IMR-90 (cell line): ENCODE data around the gene DOCK2. TPM values are rescaled to one million over a fixed set of nuclear protein-coding genes. Genes with fewer than 3 reads are reported as not detected.

Experiments used
- ATAC-seq: fragments of 200-7000 bp; cut with Tn5 transposase; 2 replicates; pipeline ENCODE4 v1.9.1; 2020; ENCODE audit warnings: low read depth, mild to moderate bottlenecking, moderate library complexity
- BruUV-seq: library from RNA; stranded (reverse); fragments of 400-500 nt; replicated peaks from 2 replicates; lab custom pipeline; 2021; lab: Mats Ljungman, UMichigan
- CTCF ChIA-PET: fragments of 300-600 bp; formaldehyde crosslinking; extraction: SDS; loops from one replicate; lab custom pipeline; 2021; ENCODE audit warnings: antibody characterized with exemption; lab: Yijun Ruan, JAX
- POLR2A ChIA-PET: fragments of 300-600 bp; sonication (Branson Sonifier 250); formaldehyde crosslinking; loops from one replicate; lab custom pipeline; 2022; ENCODE audit warnings: antibody characterized with exemption; ENCODE audit not compliant: unreplicated experiment; lab: Charles Lee
- DNase-seq: peaks from one replicate; pipeline ENCODE4 v3.0.0; 2013
- H2AFZ ChIP-seq: replicated peaks from 2 replicates; pipeline ENCODE3; 2013; ENCODE audit warnings: low read length, mild to moderate bottlenecking; ENCODE audit not compliant: poor library complexity
- H2AK5ac ChIP-seq: 2 replicates; pipeline ENCODE4 v1.6.1; 2013; ENCODE audit warnings: low read depth, low read length, inconsistent platforms
- H2AK9ac ChIP-seq: replicated peaks from 2 replicates; pipeline ENCODE3; 2013; ENCODE audit warnings: mild to moderate bottlenecking, low read depth, low read length, moderate library complexity; ENCODE audit not compliant: poor library complexity
- H2BK120ac ChIP-seq: 2 replicates; pipeline ENCODE4 v1.6.1; 2013; ENCODE audit warnings: low read depth, low read length, inconsistent platforms
- H2BK15ac ChIP-seq: 3 replicates; pipeline ENCODE4 v1.6.1; 2013; ENCODE audit warnings: low read depth, low read length, inconsistent platforms
- H2BK20ac ChIP-seq: 2 replicates; pipeline ENCODE4 v1.6.1; 2013; ENCODE audit warnings: low read depth, mild to moderate bottlenecking, inconsistent platforms, low read length, moderate library complexity
- H2BK5ac ChIP-seq: 2 replicates; pipeline ENCODE4 v1.6.1; 2013; ENCODE audit warnings: mild to moderate bottlenecking, low read depth, low read length, inconsistent platforms; ENCODE audit not compliant: poor library complexity, severe bottlenecking
- H3K14ac ChIP-seq: replicated peaks from 2 replicates; pipeline ENCODE4 v1.6.1; 2013; ENCODE audit warnings: low read depth, low read length, inconsistent platforms
- H3K18ac ChIP-seq: 2 replicates; pipeline ENCODE4 v1.6.1; 2013; ENCODE audit warnings: low read depth, low read length, control low read depth
- H3K23ac ChIP-seq: 2 replicates; pipeline ENCODE4 v1.6.1; 2013; ENCODE audit warnings: low read depth, low read length, inconsistent platforms
- H3K27ac ChIP-seq: 2 replicates; pipeline ENCODE4 v1.5.1; 2013; ENCODE audit warnings: mild to moderate bottlenecking, control low read depth, low read length; ENCODE audit not compliant: insufficient read depth
- H3K27me3 ChIP-seq: 2 replicates; pipeline ENCODE4 v1.6.1; 2013; ENCODE audit warnings: low read length; ENCODE audit not compliant: control insufficient read depth, insufficient read depth
- H3K36me3 ChIP-seq: 2 replicates; pipeline ENCODE4 v1.6.1; 2013; ENCODE audit warnings: low read length, mixed read lengths; ENCODE audit not compliant: control insufficient read depth, insufficient read depth
- H3K4ac ChIP-seq: 2 replicates; pipeline ENCODE4 v1.6.1; 2013; ENCODE audit warnings: low read depth, low read length, inconsistent platforms
- H3K4me1 ChIP-seq: 2 replicates; pipeline ENCODE4 v1.6.1; 2013; ENCODE audit warnings: low read length, mixed read lengths; ENCODE audit not compliant: control insufficient read depth, insufficient read depth
- H3K4me2 ChIP-seq: 2 replicates; pipeline ENCODE4 v1.6.1; 2013; ENCODE audit warnings: low read depth, mild to moderate bottlenecking, control low read depth, low read length, moderate library complexity
- H3K4me3 ChIP-seq: 2 replicates; pipeline ENCODE4 v1.5.1; 2013; ENCODE audit warnings: low read depth, mild to moderate bottlenecking, control low read depth, low read length, moderate library complexity; ENCODE audit not compliant: insufficient read depth
- H3K56ac ChIP-seq: 2 replicates; pipeline ENCODE4 v1.6.1; 2013; ENCODE audit warnings: low read length, inconsistent platforms; ENCODE audit not compliant: insufficient read depth; ENCODE audit errors: extremely low read depth
- H3K79me1 ChIP-seq, 2 experiments: 2 replicates each; pipeline ENCODE4 v1.6.1; 2013; ENCODE audit warnings: low read length in 2 of 2, inconsistent platforms in 1 of 2, low read depth in 1 of 2
- H3K9ac ChIP-seq: 2 replicates; pipeline ENCODE4 v1.6.1; 2013; ENCODE audit warnings: low read depth, low read length, control low read depth
- H3K9me1 ChIP-seq: 2 replicates; pipeline ENCODE4 v1.6.1; 2013; ENCODE audit warnings: low read length, inconsistent platforms; ENCODE audit not compliant: insufficient read depth
- H3K9me3 ChIP-seq: 2 replicates; pipeline ENCODE4 v1.6.1; 2013; ENCODE audit warnings: low read length; ENCODE audit not compliant: control insufficient read depth, insufficient read depth
- H4K20me1 ChIP-seq: 2 replicates; pipeline ENCODE4 v1.6.1; 2013; ENCODE audit warnings: low read length, inconsistent platforms; ENCODE audit not compliant: insufficient read depth
- H4K5ac ChIP-seq: 2 replicates; pipeline ENCODE4 v1.6.1; 2013; ENCODE audit warnings: mild to moderate bottlenecking, low read depth, low read length, control low read depth
- H4K8ac ChIP-seq, 2 experiments: 2 replicates each; pipeline ENCODE4 v1.6.1; 2013; ENCODE audit warnings: low read depth in 2 of 2, low read length in 2 of 2, control low read depth in 1 of 2, inconsistent platforms in 1 of 2
- H4K91ac ChIP-seq: 2 replicates; pipeline ENCODE4 v1.6.1; 2013; ENCODE audit warnings: low read depth, low read length, inconsistent platforms; ENCODE audit not compliant: insufficient read depth
- FOS ChIP-seq: fragments of 150-350 bp; IDR thresholded peaks from 2 replicates; pipeline ENCODE4 v1.6.1; 2016; ENCODE audit warnings: low read depth, low read length
- MAFK ChIP-seq: IDR thresholded peaks from 2 replicates; pipeline ENCODE4 v1.6.1; 2012; ENCODE audit warnings: low read depth, low read length, improper control_type of control experiment
- MXI1 ChIP-seq: IDR thresholded peaks from 2 replicates; pipeline ENCODE4 v1.6.1; 2012; ENCODE audit warnings: low read depth, mild to moderate bottlenecking, low read length, moderate library complexity, borderline replicate concordance
- POLR2A ChIP-seq: IDR thresholded peaks from 2 replicates; pipeline ENCODE4 v1.6.1; 2012; ENCODE audit warnings: mild to moderate bottlenecking, low read depth, low read length
- RAD21 ChIP-seq: IDR thresholded peaks from 2 replicates; pipeline ENCODE4 v1.6.1; 2012; ENCODE audit warnings: low read length, improper control_type of control experiment
- RCOR1 ChIP-seq: IDR thresholded peaks from 2 replicates; pipeline ENCODE4 v1.6.1; 2012; ENCODE audit warnings: mild to moderate bottlenecking, low read length, improper control_type of control experiment; ENCODE audit not compliant: insufficient replicate concordance
- RFX5 ChIP-seq: IDR thresholded peaks from 2 replicates; pipeline ENCODE4 v1.8.0; 2012; ENCODE audit warnings: low read depth, mild to moderate bottlenecking, low read length, moderate library complexity
- WGBS, 2 experiments: methylation state at CpG; one replicate each; pipeline versions ENCODE4 v1.1.5 to v1.1.7; 2013; ENCODE audit warnings: missing lambda C conversion rate in 2 of 2; ENCODE audit not compliant: insufficient read length in 1 of 2; ENCODE audit errors: extremely low coverage in 2 of 2; 5-methylcytosine and 5-hydroxymethylcytosine counted together
- dilution Hi-C: fragments of 300-500 bp; cut with HindIII; formaldehyde crosslinking; loops from one replicate; pipeline ENCODE4 v1.14.3; 2018; ENCODE audit warnings: low sequenced_read_pairs; ENCODE audit not compliant: unreplicated experiment
- in situ Hi-C: fragments of 300-500 bp; cut with MboI; formaldehyde crosslinking; loops from 3 replicates; pipeline ENCODE4 v1.14.3; 2019; ENCODE audit warnings: low sequenced_read_pairs, inconsistent platforms, mixed read lengths
- intact Hi-C: fragments of 100-400 bp; cut with micrococcal nuclease; formaldehyde crosslinking; loops from 2 replicates; pipeline ENCODE4 v1.10.0; 2022
- polyA plus RNA-seq, 3 experiments: library from polyadenylated mRNA; depleted of rRNA; stranded (reverse); fragments of >200 nt; gene quantifications; 2 replicates each; pipeline ENCODE4 v1.2.3, GENCODE V29; 2012; ENCODE audit warnings: low replicate concordance in 1 of 3
- total RNA-seq: library from RNA; depleted of rRNA; stranded (reverse); fragments of >200 nt; gene quantifications from 2 replicates; pipeline ENCODE4 v1.2.3, GENCODE V29; 2012
- TF ChIP-seq, protein P1 (sequence below): fragments of 150-350 bp; IDR thresholded peaks from 2 replicates; pipeline ENCODE4 v1.6.1; 2016; ENCODE audit warnings: low read depth, mild to moderate bottlenecking, low read length, moderate library complexity, borderline replicate concordance
- TF ChIP-seq, protein P2 (sequence below): fragments of 150-350 bp; IDR thresholded peaks from 2 replicates; pipeline ENCODE4 v1.6.1; 2017; ENCODE audit warnings: mild to moderate bottlenecking, antibody characterized with exemption, low read length, low read depth

The DOCK2 gene
- total and polyA plus RNA-seq, 2 of the 4 experiments (the other 2 are of a cell fraction): 0.72 to 3.0 TPM

DNA sequence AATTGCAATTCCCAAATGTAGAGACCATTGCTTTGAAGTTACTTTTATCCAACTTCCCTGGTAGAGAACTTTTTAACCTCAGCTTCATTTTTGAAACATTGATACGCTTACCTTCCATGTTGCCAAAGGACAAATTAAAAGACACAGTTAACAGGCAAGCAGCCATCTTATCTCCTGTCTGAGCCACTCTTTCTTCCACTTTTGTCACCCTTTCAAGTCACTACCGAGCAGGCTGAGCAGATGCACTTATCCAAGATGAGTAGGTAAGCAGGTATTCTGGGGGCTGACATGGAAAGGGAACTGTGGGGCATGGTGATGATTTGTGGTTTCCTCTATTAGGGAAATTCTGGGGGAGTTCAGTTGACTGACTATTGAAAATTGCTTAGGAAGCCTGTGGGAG, 66.7 kb downstream of the DOCK2 start:
- Histone ChIP-seq H3K9ac (no peak overlapping the region), H3K18ac (peak overlapping the region; percentile 91; the same call in 1 of the 2 replicates), H2AK9ac (no peak overlapping the region), H4K20me1 (no peaks in the 10 kb centered on the region), H3K9me3 (no peaks in the 10 kb centered on the region), H3K56ac (0 out of 2 replicates have a peak overlapping the region, but pooled peaks have one; percentile 10), H3K4me1 (peaks cover 22% of the 10 kb centered on the region), H3K14ac (0 out of 2 replicates have a peak overlapping the region, but pooled peaks have one; percentile 29), H2BK120ac (peak overlapping the region; percentile 87), H3K36me3 (no peaks in the 10 kb centered on the region), H2BK5ac (peak overlapping the region; percentile 51), H3K9me1 (peaks cover 18% of the 10 kb centered on the region), H4K91ac (0 out of 2 replicates have a peak overlapping the region, but pooled peaks have one; percentile 41), H3K4me2 (no peak overlapping the region), H2BK20ac (peak overlapping the region; percentile 89; the same call in 1 of the 2 replicates), H2BK15ac (peak overlapping the region; percentile 66; the same call in 2 of the 3 replicates), H3K4me3 (no peak overlapping the region), H3K79me1 (no peaks in the 10 kb centered on the region; a peak in 1 of 4 replicates), H2AK5ac (peak overlapping the region; percentile 74), H4K5ac (peak overlapping the region; percentile 39; the same call in 1 of the 2 replicates), H3K27ac (no peak overlapping the region), H2AFZ (peak overlapping the region; percentile 58), H4K8ac (peak overlapping the region; percentile 18 to 62; a peak in 3 of 4 replicates), H3K4ac (peak overlapping the region; percentile 71), H3K23ac (peak overlapping the region; percentile 67; the same call in 1 of the 2 replicates), H3K27me3 (no peaks in the 10 kb centered on the region)
- in situ Hi-C loops (loop anchor here (5.0 kb wide), 1 partner anchor 278 kb away; the partner anchor contains the start of gene INSYN2B), dilution Hi-C loops (no loop called here), intact Hi-C loops (loop anchor here (2.0 to 10.0 kb wide), 2 partner anchors 99 to 719 kb away; no protein-coding TSS in a partner anchor)
- DNase-seq (no peak), ATAC-seq (no peak)
- BruUV-seq: no TSS peak
- ChIA-PET CTCF (interaction anchor here (9.1 kb wide), 1 partner anchor 276 kb away, joined by 117 read pairs; the partner anchor contains the start of gene INSYN2B), POLR2A (no interaction called here)
- TF ChIP-seq MXI1 (no peak), FOS (no peak), RFX5 (no peak), RCOR1 (no peak), MAFK (no peak), RAD21 (no peak), POLR2A (no peak)
- TF ChIP-seq, protein P1, sequence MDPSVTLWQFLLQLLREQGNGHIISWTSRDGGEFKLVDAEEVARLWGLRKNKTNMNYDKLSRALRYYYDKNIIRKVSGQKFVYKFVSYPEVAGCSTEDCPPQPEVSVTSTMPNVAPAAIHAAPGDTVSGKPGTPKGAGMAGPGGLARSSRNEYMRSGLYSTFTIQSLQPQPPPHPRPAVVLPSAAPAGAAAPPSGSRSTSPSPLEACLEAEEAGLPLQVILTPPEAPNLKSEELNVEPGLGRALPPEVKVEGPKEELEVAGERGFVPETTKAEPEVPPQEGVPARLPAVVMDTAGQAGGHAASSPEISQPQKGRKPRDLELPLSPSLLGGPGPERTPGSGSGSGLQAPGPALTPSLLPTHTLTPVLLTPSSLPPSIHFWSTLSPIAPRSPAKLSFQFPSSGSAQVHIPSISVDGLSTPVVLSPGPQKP: no peak
- TF ChIP-seq, protein P2, sequence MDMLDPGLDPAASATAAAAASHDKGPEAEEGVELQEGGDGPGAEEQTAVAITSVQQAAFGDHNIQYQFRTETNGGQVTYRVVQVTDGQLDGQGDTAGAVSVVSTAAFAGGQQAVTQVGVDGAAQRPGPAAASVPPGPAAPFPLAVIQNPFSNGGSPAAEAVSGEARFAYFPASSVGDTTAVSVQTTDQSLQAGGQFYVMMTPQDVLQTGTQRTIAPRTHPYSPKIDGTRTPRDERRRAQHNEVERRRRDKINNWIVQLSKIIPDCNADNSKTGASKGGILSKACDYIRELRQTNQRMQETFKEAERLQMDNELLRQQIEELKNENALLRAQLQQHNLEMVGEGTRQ: no peak
- no CpG with 5 or more reads among the region's 2 CpGs for WGBS, 2 experiments
